Keratinocyte (primary cell): ENCODE data around the gene BLZF1. TPM values are rescaled to one million over a fixed set of nuclear protein-coding genes. Genes with fewer than 3 reads are reported as not detected.
A peak's percentile ranks its signal among the peaks of the same experiment; 100 is the strongest.

Experiments
- DNase-seq: peaks from one replicate; pipeline ENCODE4 v3.0.0-alpha.2; 2011; ENCODE audit warnings: low read depth, missing footprints, low spot score
- FAIRE-seq: peaks from 2 replicates; lab custom pipeline; 2011; peaks lifted over from hg19 to GRCh38; lab: Jason Lieb, UNC
- H2AFZ ChIP-seq: 2 replicates; pipeline ENCODE4 v1.6.0; 2012; ENCODE audit warnings: low read length, control low read depth, inconsistent platforms; ENCODE audit not compliant: control insufficient read depth
- H3K27ac ChIP-seq: 2 replicates; pipeline ENCODE4 v1.5.1; 2011; ENCODE audit warnings: low read length; ENCODE audit not compliant: control insufficient read depth, insufficient read depth
- H3K27me3 ChIP-seq: 3 replicates; pipeline ENCODE4 v1.6.0; 2011; ENCODE audit warnings: low read length; ENCODE audit not compliant: control insufficient read depth, insufficient read depth; ENCODE audit errors: extremely low read depth
- H3K36me3 ChIP-seq, 2 experiments: 2 replicates in 1 of 2; 3 replicates in 1 of 2; pipeline ENCODE4 v1.5.1; 2011; ENCODE audit warnings: low read length in 2 of 2, mild to moderate bottlenecking in 1 of 2; ENCODE audit not compliant: control insufficient read depth in 2 of 2, insufficient read depth in 2 of 2; ENCODE audit errors: extremely low read depth in 1 of 2
- H3K4me1 ChIP-seq: 3 replicates; pipeline ENCODE4 v1.5.1; 2011; ENCODE audit warnings: low read length; ENCODE audit not compliant: control insufficient read depth, insufficient read depth; ENCODE audit errors: extremely low read depth
- H3K4me2 ChIP-seq: 3 replicates; pipeline ENCODE4 v1.6.0; 2011; ENCODE audit warnings: low read depth, low read length; ENCODE audit not compliant: control insufficient read depth, insufficient read depth; ENCODE audit errors: extremely low read depth
- H3K4me3 ChIP-seq, 3 experiments: fragments of 200-600 bp in 1 of 3; sonication (generic) in 1 of 3; 2 replicates in 2 of 3; 3 replicates in 1 of 3; pipeline ENCODE4 v1.5.1; 2011 to 2016; ENCODE audit warnings: low read length in 3 of 3, mild to moderate bottlenecking in 3 of 3, control low read depth in 2 of 3, inconsistent platforms in 1 of 3, low read depth in 1 of 3, mixed read lengths in 1 of 3, mixed run types in 1 of 3, moderate library complexity in 1 of 3; ENCODE audit not compliant: control insufficient read depth in 2 of 3, insufficient read depth in 2 of 3; ENCODE audit errors: extremely low read depth in 1 of 3
- H3K79me2 ChIP-seq: 2 replicates; pipeline ENCODE4 v1.6.0; 2012; ENCODE audit warnings: low read length; ENCODE audit not compliant: control insufficient read depth, insufficient read depth
- H3K9ac ChIP-seq: 3 replicates; pipeline ENCODE4 v1.6.0; 2011; ENCODE audit warnings: low read length; ENCODE audit not compliant: control insufficient read depth, insufficient read depth; ENCODE audit errors: extremely low read depth
- H3K9me1 ChIP-seq: 3 replicates; pipeline ENCODE4 v1.6.0; 2011; ENCODE audit warnings: low read length; ENCODE audit not compliant: control insufficient read depth, insufficient read depth; ENCODE audit errors: extremely low read depth
- H3K9me3 ChIP-seq: 2 replicates; pipeline ENCODE4 v1.5.1; 2012; ENCODE audit warnings: low read depth, low read length; ENCODE audit not compliant: control insufficient read depth
- H4K20me1 ChIP-seq: 3 replicates; pipeline ENCODE4 v1.6.0; 2011; ENCODE audit warnings: low read length; ENCODE audit not compliant: control insufficient read depth, insufficient read depth; ENCODE audit errors: extremely low read depth
- EZH2 ChIP-seq: IDR thresholded peaks from one replicate; pipeline ENCODE4 v1.6.1; 2012; ENCODE audit warnings: inconsistent platforms, mild to moderate bottlenecking, low read length, moderate library complexity
- dilution Hi-C: fragments of 300-500 bp; cut with MboI; formaldehyde crosslinking; loops from one replicate; pipeline ENCODE4 v1.7.0; 2020; ENCODE audit warnings: low sequenced_read_pairs; ENCODE audit not compliant: extremely low pct_ligation_motif_present
- polyA plus RNA-seq, 5 experiments: library from polyadenylated mRNA; depleted of rRNA in 3 of 5; stranded (reverse) in 3 of 5; stranded (forward) in 1 of 5; unstranded in 1 of 5; fragments of >200 nt; gene quantifications; 1 replicate in 1 of 5; 2 replicates in 3 of 5; 3 replicates in 1 of 5; pipeline versions ENCODE4 v1.2.1 to v1.2.3, GENCODE V29; 2011 to 2012; ENCODE audit warnings: missing spikeins in 2 of 5, low read depth in 1 of 5, low replicate concordance in 1 of 5
- TF ChIP-seq, protein P1 (sequence below), 3 experiments: IDR thresholded peaks in 1 of 3; conservative IDR thresholded peaks in 1 of 3; optimal IDR thresholded peaks in 1 of 3; 2 replicates in 2 of 3; 3 replicates in 1 of 3; pipeline versions ENCODE3 to v1.5.1; 2011; ENCODE audit warnings: low read length in 3 of 3, mild to moderate bottlenecking in 3 of 3, moderate library complexity in 2 of 3, control low read depth in 1 of 3, inconsistent platforms in 1 of 3; ENCODE audit not compliant: insufficient read depth in 2 of 3; ENCODE audit errors: extremely low read depth in 1 of 3

The BLZF1 gene
- polyA plus RNA-seq, 1 donor (not counting 4 experiments of a cell fraction or from before 2014, with no cell fraction given), result 50.9 TPM

DNA sequence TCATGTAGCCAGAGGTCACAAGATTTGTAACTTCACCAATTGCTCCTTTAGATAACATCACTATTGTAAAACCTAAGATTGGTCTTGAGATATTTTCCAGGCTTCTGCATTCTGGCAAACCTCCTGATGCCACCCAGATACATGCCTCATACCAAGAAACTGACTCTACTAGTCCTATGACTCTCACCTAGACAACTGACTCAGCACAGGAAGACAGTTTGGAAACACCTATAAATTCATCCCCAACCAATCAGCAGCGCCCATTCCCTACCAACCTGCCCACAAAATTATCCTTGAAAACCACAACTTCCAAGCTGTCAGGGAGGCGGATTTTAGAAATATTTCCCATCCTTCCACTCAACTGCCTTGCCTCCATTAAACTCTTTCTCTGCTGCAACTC, 3.0 kb upstream of the BLZF1 start:
- Histone ChIP-seq H3K9me3 (no peaks in the 10 kb centered on the region), H3K27ac (peak overlapping the region; percentile 87), H3K4me1 (peaks cover 39% of the 10 kb centered on the region), H3K79me2 (peaks cover 53% of the 10 kb centered on the region), H3K4me3 (peak overlapping the region in 1 of 3 experiments; percentile 55), H3K4me2 (peak overlapping the region; percentile 78), H3K9me1 (no peaks in the 10 kb centered on the region), H3K9ac (peak overlapping the region; percentile 33), H3K36me3 (peaks cover 2 to 13% of the 10 kb centered on the region in 2 experiments), H3K27me3 (no peaks in the 10 kb centered on the region), H2AFZ (no peak overlapping the region), H4K20me1 (no peaks in the 10 kb centered on the region)
- dilution Hi-C loops, result no loop called here
- DNase-seq (peak; percentile 83), FAIRE-seq (peak; percentile 92)
- TF ChIP-seq, protein P1, sequence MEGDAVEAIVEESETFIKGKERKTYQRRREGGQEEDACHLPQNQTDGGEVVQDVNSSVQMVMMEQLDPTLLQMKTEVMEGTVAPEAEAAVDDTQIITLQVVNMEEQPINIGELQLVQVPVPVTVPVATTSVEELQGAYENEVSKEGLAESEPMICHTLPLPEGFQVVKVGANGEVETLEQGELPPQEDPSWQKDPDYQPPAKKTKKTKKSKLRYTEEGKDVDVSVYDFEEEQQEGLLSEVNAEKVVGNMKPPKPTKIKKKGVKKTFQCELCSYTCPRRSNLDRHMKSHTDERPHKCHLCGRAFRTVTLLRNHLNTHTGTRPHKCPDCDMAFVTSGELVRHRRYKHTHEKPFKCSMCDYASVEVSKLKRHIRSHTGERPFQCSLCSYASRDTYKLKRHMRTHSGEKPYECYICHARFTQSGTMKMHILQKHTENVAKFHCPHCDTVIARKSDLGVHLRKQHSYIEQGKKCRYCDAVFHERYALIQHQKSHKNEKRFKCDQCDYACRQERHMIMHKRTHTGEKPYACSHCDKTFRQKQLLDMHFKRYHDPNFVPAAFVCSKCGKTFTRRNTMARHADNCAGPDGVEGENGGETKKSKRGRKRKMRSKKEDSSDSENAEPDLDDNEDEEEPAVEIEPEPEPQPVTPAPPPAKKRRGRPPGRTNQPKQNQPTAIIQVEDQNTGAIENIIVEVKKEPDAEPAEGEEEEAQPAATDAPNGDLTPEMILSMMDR (optimal IDR thresholded peaks at IDR 0.05 in 1 of 3, IDR thresholded peaks at IDR 0.05 in 1 of 3, conservative IDR thresholded peaks at IDR 0.05 in 1 of 3; ENCODE audit: extremely low read depth in 1 of 3, insufficient read depth in 2 of 3, low read length in 3 of 3), result no peak
- TF ChIP-seq EZH2, result no peak

DNA sequence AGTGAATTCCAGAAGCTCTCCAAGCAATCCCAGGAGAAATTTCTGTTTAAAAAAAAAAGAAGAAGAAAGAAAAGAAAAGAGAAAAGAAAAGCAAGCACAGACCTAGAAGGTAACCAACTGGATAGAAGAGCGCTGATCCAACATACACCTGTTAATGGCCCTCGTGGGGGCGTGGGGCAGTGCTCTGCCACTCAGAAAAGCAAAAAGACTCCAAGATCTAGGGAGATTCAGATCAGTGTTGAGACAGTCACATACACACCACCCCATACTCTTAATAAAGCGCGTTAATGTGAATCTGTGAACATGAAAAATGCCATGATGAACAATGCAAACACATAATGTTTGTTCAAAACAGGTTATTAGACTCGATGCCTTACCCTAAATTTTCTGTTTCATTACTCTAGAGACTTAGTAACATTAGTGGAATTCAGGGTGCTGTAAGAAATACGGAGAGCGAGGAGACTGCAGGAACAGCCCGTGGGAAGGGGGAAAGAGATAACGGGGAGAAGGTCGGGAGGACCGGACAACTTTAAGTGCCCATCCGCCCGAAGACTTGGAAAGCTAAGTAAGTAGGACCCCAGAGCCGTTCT, 804 bp upstream of the BLZF1 start:
- H3K4me3 ChIP-seq, result peak overlapping the region; percentile 79 to 98 (median 94)
- DNase-seq, result no peak
- no peaks in the 10 kb centered on the region for H3K27me3 ChIP-seq
- H3K79me2 ChIP-seq, result peaks cover 64% of the 10 kb centered on the region
- no peaks in the 10 kb centered on the region for H4K20me1 ChIP-seq
- no peaks in the 10 kb centered on the region for H3K9me1 ChIP-seq
- no peaks in the 10 kb centered on the region for H3K9me3 ChIP-seq
- peaks cover 39% of the 10 kb centered on the region for H3K4me1 ChIP-seq
- TF ChIP-seq EZH2, result no peak
- TF ChIP-seq, protein P1 (optimal IDR thresholded peaks at IDR 0.05 in 1 of 3, IDR thresholded peaks at IDR 0.05 in 1 of 3, conservative IDR thresholded peaks at IDR 0.05 in 1 of 3; ENCODE audit: extremely low read depth in 1 of 3, insufficient read depth in 2 of 3, low read length in 3 of 3), result no peak
- H3K4me2 ChIP-seq, result peak overlapping the region; percentile 78
- H3K36me3 ChIP-seq, result peaks cover 3 to 13% of the 10 kb centered on the region in 2 experiments
- H2AFZ ChIP-seq, result peak overlapping the region; percentile 95
- H3K27ac ChIP-seq, result peak overlapping the region; percentile 94
- FAIRE-seq, result no peak
- peak overlapping the region; percentile 88 for H3K9ac ChIP-seq
- dilution Hi-C loops, result no loop called here
